NCI-H128 (cell line): ENCODE results near the gene ZBTB24.

ENCODE experiments used
- DNase-seq: peaks from one replicate; lab custom pipeline; 2025; ENCODE audit not compliant: unreplicated experiment; lab: John Stamatoyannopoulos, UW

ZBTB24 gene

DNA sequence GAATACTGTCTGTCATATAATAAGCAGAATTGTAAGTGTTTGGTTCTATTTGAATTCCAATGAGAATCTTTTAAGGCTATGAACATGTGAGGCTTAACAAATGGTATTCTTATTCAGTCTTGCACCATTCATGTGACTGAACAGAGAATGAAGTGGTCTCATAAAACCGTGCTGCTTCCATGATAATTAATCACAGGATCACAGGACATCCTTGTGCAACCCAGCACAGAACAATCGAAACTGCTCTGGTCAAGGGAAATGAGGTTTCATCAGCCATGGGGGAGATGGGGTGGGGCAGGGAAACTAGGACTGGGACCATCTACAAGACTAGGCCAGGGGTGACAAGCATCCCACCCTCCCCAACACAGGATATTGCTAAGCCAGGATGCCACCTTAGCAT is 48.6 kb downstream of the ZBTB24 start:
- no peak for DNase-seq

DNA sequence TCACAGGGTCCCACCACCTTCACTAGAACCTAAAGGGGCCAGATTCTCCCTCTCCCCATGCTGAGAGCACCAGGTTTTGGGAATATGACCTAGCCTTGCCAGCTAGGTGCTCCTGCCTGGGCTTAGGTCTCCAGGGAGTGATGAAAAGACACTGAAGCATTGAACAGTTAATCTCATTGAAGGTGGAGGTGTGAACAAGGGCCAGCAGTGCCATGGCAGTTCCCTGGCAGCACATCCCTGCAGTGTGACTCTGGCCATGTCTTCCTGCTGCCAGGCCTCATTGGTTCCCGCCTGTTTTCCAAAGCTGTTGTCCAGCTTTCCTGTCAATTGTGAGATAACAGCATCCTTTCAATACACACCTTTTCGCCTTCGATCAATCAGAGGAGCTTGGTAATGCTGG is 53.5 kb downstream of the ZBTB24 start:
- no peak for DNase-seq

DNA sequence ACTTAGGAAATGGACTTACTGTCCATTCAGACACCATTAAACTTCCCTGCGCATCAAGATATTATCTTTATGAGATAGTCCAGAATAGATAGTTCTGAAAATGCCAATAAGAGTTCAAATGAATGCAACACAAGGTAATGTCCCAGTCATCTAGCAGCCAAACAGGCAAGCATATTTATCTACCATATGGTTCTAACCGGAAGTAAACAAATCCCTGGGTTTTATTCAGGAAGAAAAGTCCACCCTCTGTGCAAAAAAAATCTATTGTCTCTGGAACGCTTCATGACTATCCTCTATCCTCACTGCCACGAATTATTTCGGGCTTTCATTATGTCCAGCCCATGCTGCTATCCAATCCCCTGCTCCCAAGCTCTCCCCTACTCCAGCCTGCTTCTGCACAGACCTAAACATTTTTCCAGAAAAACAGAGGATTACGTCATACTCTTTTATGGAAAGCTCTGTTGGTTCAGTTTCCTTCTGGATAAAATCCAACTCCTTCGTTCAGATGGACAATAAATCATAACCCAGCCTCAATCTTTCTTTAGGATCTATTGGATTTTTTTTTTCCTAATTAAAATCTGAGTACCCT is 54.0 kb downstream of the ZBTB24 start:
- no peak for DNase-seq

DNA sequence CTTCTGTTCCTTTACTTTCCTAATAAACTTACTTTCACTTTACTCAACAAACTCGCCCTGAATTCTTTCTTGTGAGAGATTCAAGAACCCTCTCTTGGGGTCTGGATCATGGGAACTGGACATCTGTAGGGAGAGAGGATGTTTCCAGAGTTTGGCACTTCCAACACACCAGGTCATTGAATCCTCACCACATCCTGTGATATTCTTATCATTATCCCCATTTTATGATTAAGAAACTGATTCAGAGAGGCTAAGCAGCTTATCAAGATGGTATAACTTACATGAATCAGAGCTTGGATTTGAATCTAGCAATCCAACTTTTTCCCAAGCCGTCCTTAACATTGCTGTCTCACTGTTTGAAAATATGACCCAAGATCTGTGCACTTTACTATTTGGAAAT is 58.1 kb downstream of the ZBTB24 start:
- DNase-seq, result no peak

DNA sequence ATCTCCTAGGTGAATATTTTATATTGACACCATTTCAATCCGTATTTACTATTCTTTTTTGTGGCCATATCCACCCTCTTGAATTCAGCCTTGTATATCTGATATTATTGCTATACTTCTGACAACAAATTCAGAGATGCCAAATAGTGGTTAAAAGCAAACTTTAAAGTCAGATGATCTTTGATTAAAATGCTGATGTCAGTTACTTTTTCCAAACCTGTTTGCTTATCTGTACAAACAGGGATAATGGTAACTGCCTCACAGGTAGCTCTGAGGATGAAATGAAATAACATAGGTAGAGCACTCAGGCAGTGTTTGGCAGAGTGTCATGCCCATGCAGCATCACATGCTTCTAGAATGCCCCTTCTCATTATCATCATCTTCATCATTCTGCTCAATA is 61.8 kb downstream of the ZBTB24 start:
- no peak for DNase-seq

- no peak for DNase-seq
Measured at GRCh38 chr6:109420751-109421150, 62.3 kb downstream of the ZBTB24 start.

- DNase-seq, result no peak
Measured at GRCh38 chr6:109417646-109418045, 65.4 kb downstream of the ZBTB24 start.
